HG03521 (cell line): ENCODE data around the gene CLASP1.

Experiments used
- ATAC-seq: cut with Tn5 transposase; IDR thresholded peaks from one replicate; pipeline ENCODE4 v1.9.1; 2021; ENCODE audit warnings: mild to moderate bottlenecking, moderate library complexity; ENCODE audit not compliant: unreplicated experiment

The CLASP1 gene

GRCh38 chr2:121435790-121436189, 213.5 kb downstream of the CLASP1 start:
- ATAC-seq, result no peak

- no peak for ATAC-seq
Observed at GRCh38 chr2:121431214-121431613, 218.0 kb downstream of the CLASP1 start.

- ATAC-seq, result no peak
Observed at GRCh38 chr2:121429927-121430520, 219.2 kb downstream of the CLASP1 start.

- ATAC-seq, result no peak
Observed at GRCh38 chr2:121429119-121429903, 220.0 kb downstream of the CLASP1 start.

- no peak for ATAC-seq
Observed at GRCh38 chr2:121427187-121427689, 222.0 kb downstream of the CLASP1 start.

- no peak for ATAC-seq
Observed at GRCh38 chr2:121420486-121420885, 228.8 kb downstream of the CLASP1 start.

- no peak for ATAC-seq
Observed at GRCh38 chr2:121419081-121419699, 230.1 kb downstream of the CLASP1 start.

- no peak for ATAC-seq
Observed at GRCh38 chr2:121418494-121419058, 230.7 kb downstream of the CLASP1 start.

GRCh38 chr2:121417826-121418225, 231.4 kb downstream of the CLASP1 start:
- no peak for ATAC-seq

GRCh38 chr2:121415727-121416126, 233.5 kb downstream of the CLASP1 start:
- ATAC-seq, result no peak

GRCh38 chr2:121412349-121412748, 236.9 kb downstream of the CLASP1 start:
- no peak for ATAC-seq

- ATAC-seq, result no peak
Observed at GRCh38 chr2:121409966-121410365, 239.3 kb downstream of the CLASP1 start.

GRCh38 chr2:121409388-121409787, 239.9 kb downstream of the CLASP1 start:
- no peak for ATAC-seq

GRCh38 chr2:121408641-121409040, 240.6 kb downstream of the CLASP1 start:
- ATAC-seq, result no peak

- no peak for ATAC-seq
Observed at GRCh38 chr2:121405233-121405632, 244.0 kb downstream of the CLASP1 start.

- no peak for ATAC-seq
Observed at GRCh38 chr2:121400201-121400600, 249.1 kb downstream of the CLASP1 start.

- ATAC-seq, result no peak
Observed at GRCh38 chr2:121398853-121399252, 250.4 kb downstream of the CLASP1 start.

GRCh38 chr2:121390082-121390692, 259.1 kb downstream of the CLASP1 start:
- no peak for ATAC-seq

GRCh38 chr2:121388371-121388770, 260.9 kb downstream of the CLASP1 start:
- ATAC-seq, result no peak

GRCh38 chr2:121387591-121388325, 261.5 kb downstream of the CLASP1 start:
- no peak for ATAC-seq
